DMS 273 treated with DMSO at 0.1 percent for 48 hours (cell line): ENCODE results near the gene FSTL4.

Experiments
- DNase-seq: peaks from one replicate; lab custom pipeline; 2025; lab: John Stamatoyannopoulos, UW

The FSTL4 gene

GRCh38 chr5:133612249-133612860, at the start of gene FSTL4:
TSS of gene FSTL4 (minus strand) at chr5:133612541.
- peak; percentile 13 for DNase-seq

DNA sequence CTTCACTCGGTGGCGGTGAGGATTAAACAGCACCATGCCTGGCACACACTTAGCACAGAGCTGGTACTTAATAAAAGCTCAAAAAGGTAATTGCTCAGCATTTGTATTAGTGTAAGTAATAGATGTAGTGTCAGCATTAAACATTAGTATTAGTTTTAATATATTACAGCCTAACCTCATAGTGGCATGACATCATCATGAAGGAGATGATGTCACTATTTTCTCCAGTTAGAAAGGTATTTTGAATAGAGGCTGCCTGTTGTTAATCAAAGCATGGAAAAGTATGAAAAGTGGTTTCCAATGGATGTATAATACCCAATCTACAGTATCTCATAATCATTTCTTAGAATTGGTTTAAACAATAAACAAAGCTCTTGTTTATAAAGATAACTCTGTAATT, 49.0 kb upstream of the FSTL4 start:
- no peak for DNase-seq

- DNase-seq, result no peak
These were observed 46.0 kb upstream of the FSTL4 start for GRCh38 chr5:133658327-133658726.

- DNase-seq, result no peak
These were observed 44.7 kb upstream of the FSTL4 start for GRCh38 chr5:133657036-133657435.

DNA sequence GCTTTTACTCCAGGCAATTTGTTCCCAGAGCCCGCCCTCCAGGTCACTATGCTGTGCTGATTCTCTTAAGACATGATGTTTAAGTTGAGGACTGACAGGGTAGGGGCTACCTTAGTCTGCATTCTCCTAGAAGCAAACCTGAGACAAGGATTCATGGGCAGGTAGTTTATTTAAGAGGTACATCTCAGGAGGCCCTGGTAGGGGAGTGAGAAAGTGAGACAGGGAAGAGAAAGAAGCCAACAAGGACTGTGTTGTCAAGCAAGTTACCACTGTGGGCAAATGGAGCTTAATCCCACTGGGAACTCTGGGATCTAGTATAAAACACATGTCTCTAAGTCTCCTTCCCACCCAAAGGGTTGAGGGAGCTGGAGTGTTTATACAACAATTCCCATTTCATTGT, 43.6 kb upstream of the FSTL4 start:
- DNase-seq, result no peak

DNA sequence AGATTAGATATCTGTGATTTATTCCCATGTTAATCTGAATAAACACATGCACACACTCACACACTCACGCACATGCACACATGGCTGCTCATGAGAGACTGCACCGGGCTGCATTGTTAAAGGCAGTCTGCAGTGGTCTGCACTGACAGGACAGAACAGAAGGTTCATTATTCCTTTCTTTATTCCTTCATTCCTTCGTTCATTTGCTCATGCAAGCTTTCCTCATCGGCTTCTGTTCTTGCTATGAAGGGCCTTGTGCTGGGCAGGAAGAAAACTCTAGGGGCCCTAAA, 41.4 kb upstream of the FSTL4 start:
- DNase-seq, result no peak

DNA sequence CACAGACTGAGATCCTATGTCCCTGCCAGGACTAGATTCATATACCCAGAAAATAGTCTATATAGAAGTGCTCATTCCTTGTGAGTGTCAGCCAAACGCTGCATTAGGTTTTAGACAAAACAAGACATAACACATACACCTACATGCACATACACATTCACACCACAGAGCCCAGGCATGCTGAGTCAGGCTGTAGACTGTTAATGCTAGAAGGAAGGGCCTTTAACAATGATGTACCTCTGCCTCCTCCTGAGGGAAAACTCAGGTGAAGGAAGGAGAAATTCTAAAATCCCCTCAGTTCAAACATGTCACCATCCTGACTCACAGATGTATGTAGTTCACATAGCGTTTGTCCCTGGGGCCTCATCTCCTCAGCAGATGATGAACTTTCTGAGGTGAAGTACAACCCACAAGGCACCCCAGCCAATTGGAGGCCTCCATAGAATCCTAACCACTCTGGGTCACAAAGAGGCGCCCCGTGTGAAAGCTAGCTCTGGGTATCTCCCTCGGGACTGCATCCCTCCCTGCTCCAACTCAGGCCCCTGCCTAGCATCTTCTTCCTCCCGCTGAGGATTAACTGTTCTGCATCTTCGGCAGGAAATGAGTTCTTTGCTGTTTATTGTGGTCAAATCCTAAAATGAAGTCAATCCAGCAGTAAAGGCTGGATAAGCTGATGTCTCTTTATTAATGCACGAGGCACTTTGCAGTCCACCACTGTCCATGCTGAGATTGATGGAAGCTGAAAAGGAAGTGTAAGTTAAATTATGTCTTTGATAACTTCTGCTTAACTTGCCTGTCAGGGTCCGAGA, 40.8 kb upstream of the FSTL4 start:
- DNase-seq, result no peak

- DNase-seq, result no peak
These were observed 31.9 kb upstream of the FSTL4 start for GRCh38 chr5:133644000-133644865.

- DNase-seq, result peak; percentile 24
These were observed 31.0 kb upstream of the FSTL4 start for GRCh38 chr5:133643365-133643764.

- DNase-seq, result no peak
These were observed 29.9 kb upstream of the FSTL4 start for GRCh38 chr5:133642153-133642722.

GRCh38 chr5:133641683-133642082, 29.3 kb upstream of the FSTL4 start:
- no peak for DNase-seq

- no peak for DNase-seq
These were observed 27.6 kb upstream of the FSTL4 start for GRCh38 chr5:133639850-133640528.

GRCh38 chr5:133638436-133638835, 26.1 kb upstream of the FSTL4 start:
- DNase-seq, result no peak

DNA sequence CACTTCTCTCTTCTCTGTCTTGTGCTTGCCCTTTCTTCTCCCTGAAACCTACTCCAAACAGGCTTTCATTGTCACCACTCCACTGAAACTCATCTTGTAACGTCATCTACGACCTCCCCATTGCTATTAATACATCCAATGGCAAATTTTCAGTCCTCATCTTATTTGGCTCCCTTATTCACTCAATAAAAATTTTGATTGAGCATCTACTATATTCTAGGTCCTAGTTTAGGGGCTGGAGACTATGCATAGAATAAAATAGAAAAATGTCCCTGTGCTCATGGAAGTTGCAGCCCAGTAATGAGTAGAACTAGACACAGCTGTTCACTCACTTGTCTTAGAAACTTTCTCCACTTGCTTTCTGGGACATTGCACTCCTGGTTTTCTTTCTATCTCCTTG, 24.9 kb upstream of the FSTL4 start:
- no peak for DNase-seq

DNA sequence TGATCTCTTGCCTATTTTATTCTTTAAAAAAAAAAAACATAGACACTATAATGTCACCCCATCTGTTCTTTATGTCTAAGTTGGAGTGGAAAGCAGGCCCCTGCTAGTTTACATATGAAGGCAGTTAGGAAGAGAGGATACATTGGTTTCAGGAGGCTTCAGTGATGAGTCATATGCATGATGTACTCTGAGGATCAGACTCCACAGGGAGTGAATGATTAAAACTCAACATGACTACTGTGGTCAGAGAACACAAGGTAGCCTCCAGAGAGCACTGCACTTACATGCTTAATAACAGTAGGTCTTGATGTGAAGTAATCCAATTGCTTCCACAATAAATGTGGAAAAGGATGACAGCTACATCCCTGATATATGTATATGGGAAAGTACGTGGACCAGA, 22.7 kb upstream of the FSTL4 start:
- no peak for DNase-seq

DNA sequence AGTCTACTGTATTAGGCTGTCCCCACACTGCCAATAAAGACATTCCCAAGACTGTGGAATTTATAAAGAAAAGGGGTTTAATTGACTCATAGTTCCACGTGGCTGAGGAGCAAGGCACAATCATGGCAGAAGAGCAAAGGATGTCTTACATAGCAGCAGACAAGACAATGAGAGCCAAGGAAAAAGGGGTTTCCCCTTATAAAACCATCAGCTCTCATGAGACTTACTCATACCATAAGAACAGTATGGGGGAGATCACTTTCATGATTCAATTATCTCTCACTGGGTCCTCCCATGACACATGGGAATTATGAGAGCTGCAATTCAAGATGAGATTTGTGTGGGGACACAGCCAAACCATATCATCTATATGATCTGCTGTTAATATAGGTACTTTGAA, 14.8 kb upstream of the FSTL4 start:
- DNase-seq, result no peak

DNA sequence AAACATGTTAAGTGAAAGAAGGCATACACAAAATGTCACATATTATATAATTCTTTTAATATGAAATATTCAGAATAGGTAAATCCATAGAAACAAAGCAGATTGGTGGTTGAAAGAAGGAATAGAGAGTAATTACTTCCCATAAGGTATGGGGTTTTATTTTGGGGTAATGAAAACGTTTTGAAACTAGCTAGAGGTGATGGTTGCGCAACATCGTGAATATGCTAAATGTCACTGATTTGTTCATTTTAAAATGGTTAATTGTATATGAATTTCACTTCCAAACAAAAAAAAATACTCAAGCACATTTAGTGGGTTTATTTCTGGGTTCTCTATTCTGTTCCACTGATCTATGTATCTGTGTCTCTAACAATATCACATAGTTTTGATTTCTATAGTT, 12.0 kb upstream of the FSTL4 start:
- no peak for DNase-seq

- peak; percentile 17 for DNase-seq
These were observed 5.8 kb upstream of the FSTL4 start for GRCh38 chr5:133618141-133618540.

DNA sequence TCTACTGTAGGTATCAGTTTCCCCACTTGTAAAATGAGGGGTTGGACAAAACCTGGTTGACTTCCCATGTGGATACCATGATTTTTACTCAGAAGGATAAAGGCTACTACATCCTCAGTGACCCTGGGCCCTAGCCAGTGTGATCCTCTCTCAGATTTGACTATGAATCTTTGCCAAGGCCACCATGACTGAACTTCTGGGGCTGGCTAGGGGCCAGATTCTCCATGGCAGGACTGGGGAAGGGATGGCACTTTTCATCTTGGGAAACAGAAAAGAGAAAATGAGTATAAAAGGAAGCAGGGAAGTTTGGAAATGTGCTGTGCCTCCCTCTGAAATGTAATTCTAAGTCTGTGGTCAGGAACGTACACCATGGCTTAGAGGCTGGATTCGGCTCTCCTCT, 1.4 kb upstream of the FSTL4 start:
- no peak for DNase-seq

DNA sequence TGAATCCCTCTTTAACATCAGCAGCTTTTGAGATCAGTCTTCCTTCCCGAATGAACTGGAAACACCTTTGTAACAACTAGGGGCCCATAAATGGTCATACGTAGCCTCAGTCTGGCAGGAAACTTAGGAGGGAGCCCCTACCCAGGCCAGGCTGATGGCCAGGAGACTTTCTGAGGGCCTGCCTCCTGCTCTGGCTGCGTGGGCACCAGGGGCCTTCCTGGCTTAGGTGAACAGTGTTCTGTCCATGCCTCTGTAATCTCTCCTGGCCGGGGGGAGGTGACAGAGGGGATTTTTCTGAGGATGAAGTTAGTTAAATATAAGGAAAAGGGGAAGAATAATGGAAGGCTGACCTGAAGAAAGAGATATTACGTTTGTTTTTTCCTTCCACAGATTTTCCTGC, 843 bp upstream of the FSTL4 start:
- no peak for DNase-seq

GRCh38 chr5:133611357-133612248, 738 bp downstream of the FSTL4 start:
- DNase-seq, result no peak
